ENCODE measurements around the gene MEN1. TPM values are rescaled to one million over a fixed set of nuclear protein-coding genes. Genes with fewer than 3 reads are reported as not detected.

Gene MEN1
- total and polyA plus RNA-seq, 8 donors: 8.7 to 25.3 (median 13.5) TPM

DNA sequence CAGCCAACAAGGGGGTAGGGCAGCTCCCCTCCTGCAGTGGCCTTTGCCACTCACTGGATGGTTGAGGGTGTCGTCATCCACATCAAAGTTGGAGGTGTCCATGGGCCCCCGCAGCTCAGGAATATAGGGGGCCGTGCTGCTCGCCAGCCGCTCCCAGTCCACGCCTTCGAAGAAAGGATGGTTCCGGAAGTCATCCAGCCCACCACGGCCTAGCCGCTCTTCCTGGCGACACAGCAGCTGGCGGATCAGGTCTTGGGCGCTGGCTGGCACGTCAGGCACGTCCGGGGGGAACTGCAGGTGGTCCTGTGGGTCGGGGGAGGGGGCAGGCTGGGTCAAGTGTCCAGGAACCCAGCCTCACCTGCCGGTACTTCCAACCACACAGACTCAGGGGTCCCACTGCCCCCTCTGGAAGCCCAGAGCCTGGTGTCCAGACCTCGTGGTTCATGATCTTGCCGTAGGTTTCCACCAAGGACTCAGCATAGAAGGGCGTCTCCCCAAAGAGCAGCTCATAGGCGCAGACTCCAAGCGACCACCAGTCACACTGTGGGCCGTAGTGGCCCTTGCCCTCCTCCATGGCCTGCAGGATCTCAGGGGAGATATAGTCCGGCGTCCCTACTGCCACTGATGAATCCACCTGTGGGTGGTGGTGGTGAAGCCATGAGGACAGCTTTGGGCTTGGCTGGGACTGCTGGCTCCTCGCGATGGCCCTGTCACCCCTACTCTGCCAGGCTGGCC lies 28.4 kb upstream of the MEN1 start:
- TF ChIP-seq, protein P1, sequence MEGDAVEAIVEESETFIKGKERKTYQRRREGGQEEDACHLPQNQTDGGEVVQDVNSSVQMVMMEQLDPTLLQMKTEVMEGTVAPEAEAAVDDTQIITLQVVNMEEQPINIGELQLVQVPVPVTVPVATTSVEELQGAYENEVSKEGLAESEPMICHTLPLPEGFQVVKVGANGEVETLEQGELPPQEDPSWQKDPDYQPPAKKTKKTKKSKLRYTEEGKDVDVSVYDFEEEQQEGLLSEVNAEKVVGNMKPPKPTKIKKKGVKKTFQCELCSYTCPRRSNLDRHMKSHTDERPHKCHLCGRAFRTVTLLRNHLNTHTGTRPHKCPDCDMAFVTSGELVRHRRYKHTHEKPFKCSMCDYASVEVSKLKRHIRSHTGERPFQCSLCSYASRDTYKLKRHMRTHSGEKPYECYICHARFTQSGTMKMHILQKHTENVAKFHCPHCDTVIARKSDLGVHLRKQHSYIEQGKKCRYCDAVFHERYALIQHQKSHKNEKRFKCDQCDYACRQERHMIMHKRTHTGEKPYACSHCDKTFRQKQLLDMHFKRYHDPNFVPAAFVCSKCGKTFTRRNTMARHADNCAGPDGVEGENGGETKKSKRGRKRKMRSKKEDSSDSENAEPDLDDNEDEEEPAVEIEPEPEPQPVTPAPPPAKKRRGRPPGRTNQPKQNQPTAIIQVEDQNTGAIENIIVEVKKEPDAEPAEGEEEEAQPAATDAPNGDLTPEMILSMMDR (IDR thresholded peaks at IDR 0.05): no peak
- 92% methylated on average over 28 of the region's 28 CpGs for WGBS, 2 donors
- Histone ChIP-seq H3K27me3 (no peaks in the 10 kb centered on the region), H3K4me1 (peaks cover 0 to 11% (median 9%) of the 10 kb centered on the region in 3 donors), H3K36me3 (peaks cover 0 to 54% (median 0%) of the 10 kb centered on the region in 3 donors), H3K9me3 (no peaks in the 10 kb centered on the region), H3K4me3 (no peak overlapping the region), H3K27ac (no peak overlapping the region)
- intact Hi-C loops (cut with DNase I): no loop called here
- ATAC-seq (no peak), FAIRE-seq (no peak), DNase-seq (peak in 2 of 6 donors; percentile 41 to 52)

DNA sequence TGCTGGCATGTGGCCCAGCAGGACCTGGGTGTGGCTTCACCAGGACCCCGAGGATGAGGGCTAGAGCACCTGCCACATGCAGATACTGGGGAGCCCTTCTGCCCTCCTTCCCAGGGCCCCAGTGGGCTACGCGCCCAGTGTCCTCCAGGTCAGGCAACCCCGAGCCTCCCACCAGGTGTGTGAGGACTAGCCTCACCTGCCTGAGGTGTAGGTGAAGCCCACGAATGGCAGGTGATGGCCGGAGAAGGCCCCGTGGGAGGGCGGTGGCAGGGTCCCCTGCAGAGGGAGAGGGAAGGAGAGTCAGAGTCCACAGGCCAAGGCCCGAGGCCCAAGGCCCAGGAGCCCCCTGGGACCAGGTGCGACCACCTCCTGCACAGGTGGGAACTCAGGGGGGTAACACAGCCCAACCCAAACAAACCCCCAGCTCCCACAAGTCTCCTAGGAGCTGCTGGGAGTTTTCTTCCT lies 27.6 kb upstream of the MEN1 start:
- H3K27ac ChIP-seq: no peak overlapping the region
- peaks cover 0 to 11% (median 9%) of the 10 kb centered on the region in 3 donors for H3K4me1 ChIP-seq
- TF ChIP-seq, protein P1 (IDR thresholded peaks at IDR 0.05): no peak
- no peak overlapping the region for H3K4me3 ChIP-seq
- H3K36me3 ChIP-seq: peaks cover 0 to 63% (median 0%) of the 10 kb centered on the region in 3 donors
- H3K9me3 ChIP-seq: no peaks in the 10 kb centered on the region
- H3K27me3 ChIP-seq: no peaks in the 10 kb centered on the region
- intact Hi-C loops (cut with DNase I): no loop called here
- no peak for FAIRE-seq
- WGBS, 2 donors: 89 to 90% methylated on average over 10 of the region's 10 CpGs
- peak in 3 of 6 donors; percentile 48 to 77 (median 54) for DNase-seq
- no peak for ATAC-seq

GRCh38 chr11:64836448-64837072 lies 26.2 kb upstream of the MEN1 start:
- WGBS, 2 donors: 81 to 85% methylated on average over 14 to 16 of the region's 16 CpGs
- intact Hi-C loops (cut with DNase I): no loop called here
- no peak for ATAC-seq

DNA sequence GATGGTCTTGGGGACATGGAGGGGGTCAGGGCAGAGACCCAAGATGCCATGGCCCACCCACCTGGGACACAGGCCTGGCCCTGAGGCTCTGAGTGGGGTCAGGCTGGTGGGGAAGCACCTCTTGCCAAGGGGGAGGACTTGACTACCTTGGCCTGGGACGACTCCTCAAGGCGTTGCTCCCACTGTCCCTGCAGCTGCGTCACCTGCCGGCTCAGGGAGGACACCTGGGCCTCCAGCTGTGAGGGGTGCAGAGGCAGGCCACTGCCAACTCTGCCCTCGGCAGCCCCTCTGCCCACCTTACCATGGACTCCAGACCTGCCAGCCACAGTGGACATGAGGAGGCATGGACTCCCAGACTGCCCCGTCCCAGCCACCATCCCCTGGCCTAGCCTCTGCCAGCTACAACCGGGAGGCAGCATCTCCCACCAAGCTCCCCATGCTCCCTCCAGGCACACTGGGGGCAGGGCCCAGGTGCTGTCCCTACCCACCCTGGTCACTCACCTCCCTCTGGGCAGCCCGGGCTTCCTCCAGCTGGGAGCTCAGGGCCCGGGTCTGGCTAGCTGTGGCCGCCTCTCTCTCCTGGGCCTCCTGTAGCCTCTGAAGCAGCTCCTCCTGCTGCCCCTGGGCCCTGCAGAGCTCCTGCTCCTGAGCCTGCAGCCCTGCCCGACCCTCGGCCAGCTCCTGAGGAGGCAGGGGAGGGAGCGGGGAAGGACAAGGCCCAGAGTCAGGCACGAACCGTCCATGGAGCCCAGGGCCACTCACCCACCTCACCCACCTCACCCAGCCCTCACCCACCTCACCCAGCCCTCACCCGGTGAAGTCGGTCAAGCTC lies 25.5 kb upstream of the MEN1 start:
- WGBS, 2 donors: 84 to 86% methylated on average over 12 to 17 of the region's 17 CpGs

More at GRCh38 chr11:64836448-64837072, 26.2 kb upstream of the MEN1 start:
- Histone ChIP-seq H3K4me1 (no peaks in the 10 kb centered on the region), H3K9me3 (no peaks in the 10 kb centered on the region), H3K27me3 (no peaks in the 10 kb centered on the region), H3K27ac (no peak overlapping the region), H3K4me3 (no peak overlapping the region), H3K36me3 (peaks cover 0 to 76% (median 0%) of the 10 kb centered on the region in 3 donors)
- no peak for FAIRE-seq
- TF ChIP-seq, protein P1 (IDR thresholded peaks at IDR 0.05): no peak
- peak in 3 of 6 donors; percentile 41 to 70 (median 49) for DNase-seq

More for the DNA sequence above, 25.5 kb upstream of the MEN1 start:
- peak in 1 of 6 donors; percentile 52 for DNase-seq
- H3K27ac ChIP-seq: no peak overlapping the region
- peaks cover 0 to 83% (median 0%) of the 10 kb centered on the region in 3 donors for H3K36me3 ChIP-seq
- FAIRE-seq: no peak
- intact Hi-C loops (cut with DNase I): no loop called here
- no peaks in the 10 kb centered on the region for H3K9me3 ChIP-seq
- ATAC-seq: peak in 1 of 4 donors; percentile 9
- H3K4me3 ChIP-seq: no peak overlapping the region
- TF ChIP-seq, protein P1 (IDR thresholded peaks at IDR 0.05): no peak
- no peaks in the 10 kb centered on the region for H3K4me1 ChIP-seq
- no peaks in the 10 kb centered on the region for H3K27me3 ChIP-seq
